Measurements from ENCODE around the gene DHRSX.

GRCh38 chrX:2342281-2342688, 158.5 kb downstream of the DHRSX start:
- TF ChIP-seq CTCF (IDR thresholded peaks at IDR 0.05) (no peak), POLR2A (IDR thresholded peaks at IDR 0.05) (no peak)
